GM19463 (cell line): ENCODE data around the gene ARCN1.
"Not testable (repeated sequence)": the region's sequence is repeated elsewhere in the genome, so short reads cannot be mapped to it uniquely, and the experiment has no call there.

Experiments used
- ATAC-seq: cut with Tn5 transposase; IDR thresholded peaks from one replicate; pipeline ENCODE4 v1.9.1; 2021; ENCODE audit warnings: mild to moderate bottlenecking, moderate library complexity; ENCODE audit not compliant: unreplicated experiment

ARCN1 gene

DNA sequence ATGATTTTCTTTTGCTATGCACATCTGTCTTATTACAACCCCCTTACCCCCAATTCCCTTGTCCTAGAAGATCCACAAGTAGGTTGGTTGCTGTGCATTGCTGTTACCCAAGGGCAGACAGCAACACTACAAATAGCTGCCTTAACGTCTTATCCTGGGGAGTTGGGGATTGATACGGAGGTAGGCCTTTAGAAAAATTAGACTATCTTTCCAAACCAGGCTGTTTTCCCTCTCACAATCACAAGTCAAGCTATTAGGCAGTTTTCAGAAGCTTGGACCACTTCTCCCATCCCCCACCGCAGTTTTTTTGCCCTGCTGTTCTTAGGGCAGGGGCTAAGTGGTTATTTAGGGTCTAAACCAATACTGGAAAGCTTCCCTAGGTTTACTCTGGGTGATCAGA lies 32.4 kb downstream of the ARCN1 start:
- ATAC-seq: no peak

DNA sequence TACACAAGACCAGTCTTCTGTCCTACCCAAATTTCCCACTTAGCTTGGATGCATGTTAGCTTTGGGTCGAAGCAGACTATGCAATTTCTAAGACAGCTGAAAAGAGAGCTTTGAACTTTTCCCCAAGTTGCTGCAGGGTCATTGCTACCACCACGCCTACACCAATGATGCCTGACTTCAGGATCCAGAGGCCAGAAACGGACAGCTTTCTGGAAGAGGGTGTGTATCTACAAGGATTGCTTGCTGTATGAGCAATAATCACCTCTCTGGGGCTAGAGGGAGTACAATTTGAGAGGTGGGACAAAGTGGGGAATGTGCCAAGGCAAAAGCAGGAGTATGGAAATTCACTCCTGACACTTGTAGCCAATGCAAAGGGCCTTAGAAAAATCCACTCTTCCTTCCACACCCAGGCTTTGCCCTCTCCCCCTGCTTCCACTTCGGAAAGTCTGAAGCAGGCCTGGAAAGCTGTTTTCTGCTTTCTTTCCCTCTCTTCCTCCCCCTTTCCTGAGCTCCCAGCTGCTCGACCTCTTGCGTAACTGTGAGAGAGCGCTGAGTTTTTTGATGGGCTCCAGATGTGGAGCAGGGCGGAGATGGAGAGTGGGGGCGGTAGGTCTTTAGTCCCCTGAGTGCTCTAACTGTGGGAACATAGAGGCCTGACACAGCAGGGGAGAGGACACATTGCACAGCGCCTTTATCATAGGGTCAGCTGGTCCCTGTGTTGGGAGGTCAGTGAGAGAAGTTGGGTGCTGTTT lies 33.1 kb downstream of the ARCN1 start:
- ATAC-seq: no peak

DNA sequence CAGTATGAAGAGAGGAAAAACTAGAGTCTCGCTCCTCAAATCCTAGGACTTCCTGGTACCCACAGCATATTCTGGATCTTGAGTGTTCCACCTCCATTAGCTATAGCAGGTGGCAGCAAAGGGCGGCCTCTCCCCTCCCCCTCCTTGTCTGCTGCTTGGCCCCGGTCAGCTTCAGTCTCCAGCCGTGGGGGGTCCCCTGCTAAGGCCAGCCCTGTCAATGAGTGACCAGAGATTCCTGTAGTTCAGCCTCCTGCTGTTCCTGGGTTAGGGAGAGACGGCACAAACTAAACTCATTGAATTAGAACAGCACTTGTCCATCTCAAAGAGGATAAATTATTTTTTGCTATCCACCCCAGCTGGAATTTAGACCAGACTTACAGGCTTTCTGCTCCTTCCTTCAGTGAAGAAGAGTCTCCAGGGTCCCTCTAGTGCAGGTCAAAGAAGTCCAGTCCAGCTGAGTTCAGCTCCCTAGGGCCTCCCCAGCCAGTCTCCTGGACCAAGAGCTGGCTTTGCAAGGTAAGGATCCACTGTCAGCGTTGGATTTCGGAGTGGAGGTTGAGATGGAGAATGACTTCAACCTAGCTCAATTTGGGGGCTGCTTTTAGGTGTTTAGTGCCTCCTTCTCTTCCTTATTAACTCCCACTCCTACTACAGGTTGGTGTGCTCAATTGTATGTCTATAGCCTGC lies 34.1 kb downstream of the ARCN1 start:
- no peak for ATAC-seq

DNA sequence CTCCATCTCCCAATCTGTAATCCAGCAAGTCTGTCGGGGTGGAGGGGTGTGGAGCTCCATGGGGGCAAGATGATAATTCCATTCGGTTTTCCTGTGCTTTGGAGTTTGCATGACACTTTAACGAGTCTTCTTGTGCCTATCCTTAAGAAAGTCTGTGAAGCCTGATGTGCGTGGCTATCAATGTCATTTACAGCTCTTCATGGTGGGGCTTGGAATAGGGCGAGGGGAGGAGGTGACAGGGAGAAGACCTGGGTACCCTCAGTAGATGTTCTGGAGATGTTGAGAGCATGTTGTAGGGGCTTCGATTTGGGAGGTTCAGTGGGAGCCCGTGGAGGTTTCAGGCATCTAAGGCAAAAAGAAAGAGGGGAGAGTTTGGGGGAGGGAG lies 34.6 kb downstream of the ARCN1 start:
- no peak for ATAC-seq

DNA sequence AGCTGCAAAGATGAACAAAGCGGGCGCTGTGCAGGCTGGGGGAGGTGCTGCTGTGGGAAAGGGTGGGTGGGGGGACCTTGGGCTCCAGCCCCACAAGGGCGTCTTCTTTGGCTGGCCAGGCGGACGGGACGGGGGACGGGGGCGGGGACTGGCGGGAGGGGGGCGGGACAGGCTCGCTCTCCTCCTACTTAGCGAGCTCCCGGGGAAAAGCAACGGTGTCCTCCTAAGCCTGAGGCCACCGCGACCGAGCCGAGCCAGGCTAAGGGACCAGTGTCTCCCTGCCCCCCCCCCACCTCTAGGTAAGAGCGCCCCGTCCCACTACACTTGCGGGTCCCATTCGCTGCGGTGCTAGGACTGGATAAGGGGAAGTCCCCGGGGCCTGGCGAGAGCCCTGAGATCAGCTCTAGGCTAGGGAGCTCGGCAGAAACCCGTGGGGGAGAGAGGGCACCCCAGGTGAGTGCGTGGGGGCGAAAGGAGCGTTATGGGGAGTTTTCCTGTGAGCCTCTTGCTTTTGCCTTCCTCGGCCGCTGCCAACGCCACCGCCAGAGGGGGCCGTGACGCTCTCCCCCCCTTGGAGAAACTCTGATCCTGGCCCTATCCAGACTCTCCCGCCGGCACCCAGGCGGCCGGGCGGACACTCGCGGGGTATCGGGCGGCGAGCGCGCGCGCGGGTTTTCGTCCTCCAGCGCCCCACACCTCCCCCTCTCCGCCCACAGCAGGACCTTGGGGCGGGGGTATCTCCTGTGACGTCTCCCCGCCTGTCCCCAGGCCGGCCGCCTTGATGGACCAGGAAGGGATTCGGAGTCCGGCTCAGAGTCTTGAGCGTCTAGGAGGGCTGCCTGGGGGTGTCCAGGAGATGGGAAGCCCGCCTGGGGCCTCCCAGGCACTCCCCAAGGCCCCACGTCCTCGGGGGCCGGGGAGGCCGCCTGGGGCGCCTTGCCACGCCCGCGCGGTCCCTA lies 35.5 kb downstream of the ARCN1 start, which contains the start of gene PHLDB1:
Gene PHLDB1 (plus strand): TSS at position 215 of the 959 bp plus-strand sequence. CDS start 6,222 bp downstream, outside the sequence.
- no peak for ATAC-seq

DNA sequence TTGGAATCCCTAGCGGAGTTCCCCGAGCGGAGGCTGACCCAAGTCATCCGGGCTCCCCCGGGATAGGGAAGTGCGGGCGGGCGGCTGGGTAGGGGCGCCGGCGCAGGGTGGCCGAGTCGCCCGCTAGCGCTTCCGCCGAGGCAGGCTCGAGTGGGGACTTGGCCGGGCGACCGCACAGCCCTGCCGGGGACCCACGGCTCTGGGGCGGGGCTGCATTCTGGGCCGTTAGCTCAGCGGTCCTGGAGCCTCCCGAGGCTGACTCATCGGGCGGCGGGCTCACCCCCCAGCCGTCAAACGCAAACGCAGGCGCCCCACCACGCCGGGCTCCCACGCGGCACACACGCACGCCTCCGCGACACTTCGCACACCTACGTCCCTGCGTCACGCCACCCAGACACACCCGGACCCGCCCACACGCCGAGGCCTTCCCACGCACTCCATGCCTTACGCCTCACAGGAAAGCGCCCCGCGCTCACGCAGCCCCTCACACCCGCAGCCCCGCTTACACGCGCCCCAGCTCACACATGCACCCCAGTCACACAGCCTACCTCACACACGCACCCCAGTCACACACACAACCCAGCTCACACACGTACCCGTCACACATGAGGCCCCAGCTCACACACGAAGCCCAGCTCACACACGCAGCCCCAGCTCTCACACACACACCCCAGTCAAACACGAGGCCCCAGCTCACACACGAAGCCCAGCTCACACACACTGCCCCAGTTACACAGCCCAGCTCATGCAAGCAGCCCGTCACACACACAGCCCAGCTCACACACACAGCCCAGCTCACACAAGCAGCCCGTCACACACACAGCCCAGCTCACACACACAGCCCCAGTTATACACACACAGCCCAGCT lies 36.4 kb downstream of the ARCN1 start:
- ATAC-seq: no peak

DNA sequence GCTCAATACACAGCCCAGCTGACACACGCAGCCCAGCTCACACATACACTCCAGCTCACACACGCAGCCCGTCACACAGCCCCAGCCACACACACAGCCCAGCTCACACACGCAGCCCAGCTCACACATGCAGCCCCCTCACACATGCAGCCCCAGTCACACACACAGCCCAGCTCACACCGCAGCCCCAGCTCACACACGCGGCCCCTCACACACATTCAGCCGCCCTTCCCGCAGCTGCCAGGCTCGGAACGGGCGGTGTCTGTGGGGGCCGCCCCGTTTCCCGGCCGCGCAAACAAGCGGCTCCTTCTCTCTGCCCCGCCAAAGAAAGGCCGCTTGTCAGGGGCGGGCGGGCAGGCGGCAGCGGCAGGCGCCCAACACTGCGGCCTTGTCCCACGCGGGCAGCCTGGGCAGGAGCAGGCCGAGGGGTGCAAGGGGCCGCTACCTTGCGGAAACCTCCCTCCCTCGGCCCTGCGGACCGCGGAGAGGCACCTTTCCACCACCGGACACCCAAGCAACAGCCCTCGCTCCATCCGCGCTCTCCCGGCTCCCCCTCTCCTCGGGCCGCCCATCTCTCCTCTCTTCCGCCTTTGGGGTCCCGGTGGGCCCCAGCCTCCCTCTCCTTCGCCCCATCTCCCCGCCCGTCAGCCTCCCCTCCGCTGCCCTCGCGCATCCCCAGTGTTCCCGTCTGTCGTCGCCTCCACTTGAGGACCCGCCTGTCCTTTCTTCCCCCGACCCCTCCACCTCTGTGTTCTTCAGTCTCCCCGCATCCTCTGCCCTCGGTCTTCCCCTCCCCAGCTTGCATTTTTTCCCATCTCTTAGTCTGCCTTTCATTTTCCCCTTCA lies 37.4 kb downstream of the ARCN1 start:
- ATAC-seq: no peak

DNA sequence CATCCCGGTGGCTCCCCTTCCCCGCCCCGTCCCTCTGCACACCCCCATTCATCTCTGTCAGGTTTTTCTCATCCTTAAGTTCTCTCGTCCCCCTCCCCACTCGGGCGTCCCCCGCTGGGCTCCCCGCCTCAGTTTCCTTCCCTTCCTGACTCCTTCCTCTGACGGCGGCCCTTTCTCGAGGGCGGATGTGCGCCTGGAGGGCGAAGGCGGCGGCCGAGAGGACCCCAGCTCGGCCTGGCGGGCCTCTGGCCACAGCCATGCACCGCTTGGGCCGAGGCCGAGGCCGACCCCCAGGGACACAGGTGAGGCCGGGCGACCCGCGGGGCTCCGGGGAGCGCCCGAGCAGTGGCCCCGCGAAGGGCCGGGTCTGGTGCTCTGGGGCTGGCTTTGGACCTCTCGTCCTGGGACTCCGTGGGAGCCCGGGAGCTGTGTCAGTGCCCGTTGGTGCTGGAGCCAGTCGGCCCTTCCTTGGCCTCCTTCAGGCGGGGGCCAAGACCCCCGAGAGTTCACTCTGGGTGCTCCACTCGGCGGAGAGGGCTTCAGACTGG lies 38.1 kb downstream of the ARCN1 start:
- no peak for ATAC-seq

DNA sequence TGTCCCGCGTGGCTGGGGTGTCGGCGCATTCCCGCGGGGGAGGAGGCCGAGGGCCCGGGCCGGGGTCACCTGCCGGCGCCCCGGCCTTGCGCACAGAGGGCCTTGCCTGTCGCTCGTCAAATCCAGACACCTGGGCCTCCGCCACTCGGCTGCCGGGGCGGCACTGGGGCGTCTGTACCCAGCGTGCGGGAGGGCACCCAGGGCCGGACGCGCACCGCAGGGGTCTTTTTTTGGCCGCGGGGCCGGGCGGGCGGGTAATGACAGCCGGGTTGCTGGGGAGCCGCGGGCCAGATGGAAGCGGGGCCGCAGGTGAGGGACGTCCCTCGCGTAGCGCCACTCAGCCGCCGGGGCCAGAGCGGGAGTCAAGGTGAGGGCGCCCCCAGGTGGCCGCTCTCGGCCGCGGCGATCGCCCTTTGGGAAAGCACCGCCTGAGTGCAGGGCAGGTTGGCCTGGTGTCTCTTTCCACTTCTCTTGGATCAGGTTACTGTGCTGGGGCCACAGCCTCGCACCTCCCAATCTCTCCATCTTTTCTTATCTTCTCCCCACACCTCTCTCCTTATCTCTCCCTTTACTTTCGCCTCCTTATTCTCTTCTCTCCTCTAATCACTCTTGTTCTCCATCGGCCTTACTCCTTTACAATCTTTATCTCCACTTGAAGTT lies 38.7 kb downstream of the ARCN1 start:
- ATAC-seq: peak; percentile 49

DNA sequence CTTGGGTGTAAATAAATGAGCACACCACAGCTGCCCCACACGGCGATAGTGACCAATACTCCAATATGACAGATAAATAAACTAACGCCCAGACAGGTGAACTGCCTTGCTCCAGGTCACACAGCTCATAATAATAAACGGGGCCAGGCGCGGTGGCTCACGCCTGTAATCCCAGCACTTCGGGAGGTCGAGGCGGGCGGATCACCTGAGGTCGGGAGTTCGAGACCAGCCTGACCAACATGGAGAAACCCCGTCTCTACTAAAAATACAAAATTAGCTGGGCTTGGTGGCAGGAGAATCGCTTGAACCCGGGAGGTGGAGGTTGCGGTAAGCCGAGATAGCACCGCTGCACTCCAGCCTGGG lies 39.2 kb downstream of the ARCN1 start:
- ATAC-seq: not testable (repeated sequence)

DNA sequence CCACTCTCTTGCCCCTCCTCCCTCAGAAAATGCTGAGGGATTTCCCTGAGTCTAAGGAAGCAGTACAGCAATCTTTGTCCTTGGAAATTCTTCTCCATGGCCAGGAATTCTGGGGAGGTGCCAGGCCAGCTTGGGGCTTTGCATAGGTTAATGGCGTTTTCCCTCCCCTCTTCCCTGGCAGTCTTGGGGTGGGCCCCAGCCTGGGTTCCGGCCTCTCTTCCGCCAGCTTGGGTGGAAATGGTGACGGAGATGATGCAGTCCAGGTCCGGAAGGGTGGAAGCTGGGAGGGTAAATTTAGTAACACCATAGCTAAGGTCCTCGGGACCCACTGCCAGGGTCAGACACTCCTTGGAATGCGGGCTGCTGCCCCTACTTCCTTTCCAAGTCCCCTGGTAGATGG lies 40.2 kb downstream of the ARCN1 start:
- ATAC-seq: no peak

DNA sequence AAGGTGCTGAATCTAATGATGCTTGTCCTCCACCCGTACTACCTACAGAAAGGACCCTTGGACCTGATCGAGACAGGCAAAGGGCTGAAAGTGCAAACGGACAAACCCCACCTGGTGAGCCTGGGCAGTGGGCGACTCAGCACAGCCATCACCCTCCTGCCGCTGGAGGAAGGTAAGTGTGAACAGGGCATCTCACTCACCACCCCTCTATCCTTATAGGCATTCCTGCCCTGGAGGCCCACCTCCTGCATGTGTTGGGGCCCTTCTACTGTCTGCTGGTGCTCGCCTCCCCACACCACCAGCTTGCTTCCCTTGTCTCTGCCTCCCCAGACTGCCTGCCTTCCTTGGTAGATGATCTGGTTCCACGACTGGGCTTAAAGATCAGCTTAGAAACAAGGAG lies 42.3 kb downstream of the ARCN1 start:
- no peak for ATAC-seq

DNA sequence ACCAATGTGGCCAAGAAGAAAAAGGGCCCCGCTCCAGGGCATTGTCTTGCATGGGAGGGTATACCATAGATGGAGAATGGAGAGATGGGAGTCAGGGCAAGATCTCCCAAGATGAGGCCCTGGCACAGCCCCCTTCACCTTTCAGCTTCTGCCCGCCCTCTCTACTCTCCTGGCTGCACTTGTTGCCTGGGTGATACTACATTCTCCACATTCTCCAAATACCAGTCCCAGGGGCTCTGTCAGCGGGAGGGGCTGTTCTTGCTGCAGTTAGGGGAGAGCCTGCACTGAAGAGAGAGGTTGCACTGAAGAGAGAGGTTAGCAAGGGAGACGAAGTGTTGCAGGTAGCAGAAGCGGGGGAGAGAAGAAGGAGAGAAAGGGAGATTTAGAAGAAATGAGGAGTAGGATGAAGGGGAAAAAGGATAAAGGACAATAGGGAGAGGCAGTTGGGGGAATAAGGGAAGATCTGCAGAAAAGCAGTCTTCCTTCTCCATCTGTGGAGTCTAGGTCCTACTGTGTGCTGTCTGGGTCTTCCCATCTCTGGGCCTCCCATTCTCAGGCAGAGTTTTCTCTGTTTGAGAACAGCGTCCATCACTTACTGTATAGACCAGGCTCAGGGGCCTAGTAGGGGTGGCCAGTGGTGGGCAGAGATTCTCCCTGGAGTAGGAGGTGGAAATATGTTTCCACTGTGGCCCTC lies 43.2 kb downstream of the ARCN1 start:
- ATAC-seq: no peak

DNA sequence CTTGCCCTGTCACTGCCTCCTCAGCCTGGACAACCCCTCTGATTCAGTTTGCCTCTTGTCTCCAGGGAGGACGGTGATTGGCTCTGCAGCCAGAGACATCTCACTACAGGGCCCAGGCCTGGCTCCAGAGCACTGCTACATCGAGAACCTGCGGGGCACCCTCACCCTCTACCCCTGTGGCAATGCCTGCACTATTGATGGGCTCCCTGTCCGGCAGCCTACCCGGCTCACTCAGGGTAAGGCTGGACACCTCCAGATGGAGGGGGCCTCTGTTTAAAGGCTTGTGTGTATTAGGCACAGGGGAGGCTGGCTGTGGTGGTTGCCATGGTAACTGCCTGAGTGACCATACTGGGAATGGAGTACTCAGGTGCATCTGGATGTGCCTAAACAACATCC lies 43.8 kb downstream of the ARCN1 start:
- ATAC-seq: no peak

DNA sequence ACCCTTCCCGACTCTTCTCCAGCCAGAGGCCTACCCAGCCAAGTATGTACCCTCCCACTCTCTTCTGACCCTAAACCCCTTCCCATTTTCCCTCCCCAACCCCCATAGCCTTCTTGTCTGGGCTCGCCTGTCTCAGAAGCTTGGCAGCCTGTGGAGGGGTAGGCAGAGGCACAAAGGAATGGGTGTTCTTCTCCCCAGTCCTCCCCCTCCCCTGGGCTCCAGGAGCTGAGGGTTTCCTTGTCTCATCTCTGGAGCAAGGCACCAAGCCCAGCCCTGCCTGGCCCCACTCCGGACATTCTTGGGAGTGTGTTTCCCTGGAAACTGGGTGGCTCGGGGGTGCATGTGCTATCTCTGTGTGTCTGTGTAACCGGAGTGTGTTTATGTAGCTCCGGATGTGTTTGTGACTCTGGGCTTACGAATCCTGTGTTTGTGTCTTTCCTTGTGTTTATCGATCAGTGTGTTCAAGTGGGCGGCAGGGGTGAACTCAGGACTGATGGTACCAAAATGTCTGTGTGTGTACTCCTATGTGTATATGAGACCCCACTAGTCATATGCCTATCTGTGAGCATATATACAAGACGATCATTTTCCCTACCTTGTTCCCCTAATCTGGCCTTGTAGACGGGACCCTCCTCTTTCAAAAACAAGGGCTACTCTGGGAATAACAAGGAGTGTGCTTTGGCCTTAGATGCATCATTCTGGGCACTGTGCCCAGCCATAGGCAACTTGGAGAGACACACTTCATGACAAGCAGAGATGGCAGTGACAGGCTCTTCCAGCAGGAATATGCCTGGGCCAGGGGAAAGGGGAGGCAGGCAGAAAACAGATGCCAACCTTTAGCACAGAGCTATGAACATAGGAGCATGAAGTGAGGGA lies 46.1 kb downstream of the ARCN1 start:
- ATAC-seq: no peak

DNA sequence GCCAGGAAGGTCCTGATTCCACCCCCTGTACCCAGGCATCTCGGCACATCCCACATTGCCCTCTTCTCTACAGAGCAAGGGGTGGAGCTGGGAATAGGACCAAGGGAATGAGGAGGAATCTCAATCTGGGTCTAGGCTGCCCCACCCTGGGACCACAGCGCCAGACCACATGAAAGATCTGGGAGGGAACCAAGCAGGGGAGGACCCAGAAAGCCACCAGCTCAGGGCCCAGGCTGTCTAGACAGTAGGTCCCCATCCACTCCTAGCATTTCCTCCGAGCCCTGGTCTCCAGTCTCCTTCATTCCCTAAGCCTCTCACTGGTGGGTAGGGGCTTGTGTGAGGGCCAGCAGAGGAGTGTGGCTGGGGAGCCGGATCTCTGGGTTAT lies 46.8 kb downstream of the ARCN1 start:
- no peak for ATAC-seq
